Measurements from ENCODE around the gene GALNT5. TPM values are rescaled to one million over a fixed set of nuclear protein-coding genes. Genes with fewer than 3 reads are reported as not detected.

Gene GALNT5
- not detected in 2 replicates for total RNA-seq (2021)
- Bru-seq, nascent RNA = not detected
- percentile 3 among the genes with signal in this experiment for BruChase-seq, experiment 1, labeled RNA remaining after a 2-hour chase
- percentile 3 among the genes with signal in this experiment for BruChase-seq, experiment 2, labeled RNA remaining after a 6-hour chase
- long read RNA-seq = 0 reads

GRCh38 chr2:157257312-157258252, at the start of gene GALNT5:
Gene GALNT5, plus strand, starts transcription at chr2:157257705. Its CDS starts 378 bp downstream, at chr2:157258083.
- ChIA-PET CTCF (interaction anchor here (0.7 kb wide), 1 partner anchor 556 kb away, joined by 3 read pairs; no protein-coding TSS in a partner anchor), POLR2A (ENCODE audit: low non-redundant PET) (no interaction called here)
- H3K36me3 ChIP-seq (ENCODE audit: insufficient read depth, low read length, poor library complexity, severe bottlenecking) = no peaks in the 10 kb centered on the region
- no TSS peak for BruUV-seq (replicated peaks)
- no peak within 1 kb of the TSS for H3K27ac ChIP-seq (ENCODE audit: low read depth, low read length, poor library complexity, severe bottlenecking)
- H3K27me3 ChIP-seq (replicated peaks; ENCODE audit: insufficient read depth, low read depth, low read length, poor library complexity) = no peaks in the 10 kb centered on the region
- H3K9me3 ChIP-seq (ENCODE audit: low read depth, low read length, poor library complexity, severe bottlenecking) = no peaks in the 10 kb centered on the region
- TF ChIP-seq CTCF (conservative IDR thresholded peaks at IDR 0.05; ENCODE audit: low read depth, low read length) (no peak), EZH2 (IDR thresholded peaks at IDR 0.05; ENCODE audit: borderline replicate concordance, low read depth, low read length, poor library complexity, severe bottlenecking) (no peak)
- H3K4me3 ChIP-seq (ENCODE audit: low read depth, low read length, poor library complexity, severe bottlenecking) = peak within 1 kb of the TSS; percentile 1
- no peak for DNase-seq (ENCODE audit: low spot score)
- intact Hi-C loops (cut with micrococcal nuclease; ENCODE audit: unreplicated experiment) = no loop called here
- H3K4me1 ChIP-seq (ENCODE audit: insufficient read depth, low read length, poor library complexity, severe bottlenecking) = no peaks in the 10 kb centered on the region

GRCh38 chr2:157216286-157216965, 41.1 kb upstream of the GALNT5 start:
- no peaks in the 10 kb centered on the region for H3K9me3 ChIP-seq (ENCODE audit: low read depth, low read length, poor library complexity, severe bottlenecking)
- H3K4me1 ChIP-seq (ENCODE audit: insufficient read depth, low read length, poor library complexity, severe bottlenecking) = no peaks in the 10 kb centered on the region
- no peak for DNase-seq (ENCODE audit: low spot score)
- intact Hi-C loops (cut with micrococcal nuclease; ENCODE audit: unreplicated experiment) = no loop called here
- no peak for TF ChIP-seq EZH2 (IDR thresholded peaks at IDR 0.05; ENCODE audit: borderline replicate concordance, low read depth, low read length, poor library complexity, severe bottlenecking)
- TF ChIP-seq CTCF (conservative IDR thresholded peaks at IDR 0.05; ENCODE audit: low read depth, low read length) = no peak
- ChIA-PET POLR2A (ENCODE audit: low non-redundant PET) (no interaction called here), CTCF (no interaction called here)
- no peaks in the 10 kb centered on the region for H3K27me3 ChIP-seq (replicated peaks; ENCODE audit: insufficient read depth, low read depth, low read length, poor library complexity)
- no TSS peak for BruUV-seq (replicated peaks)
- no peak overlapping the region for H3K27ac ChIP-seq (ENCODE audit: low read depth, low read length, poor library complexity, severe bottlenecking)
- no peaks in the 10 kb centered on the region for H3K36me3 ChIP-seq (ENCODE audit: insufficient read depth, low read length, poor library complexity, severe bottlenecking)
- H3K4me3 ChIP-seq (ENCODE audit: low read depth, low read length, poor library complexity, severe bottlenecking) = no peak overlapping the region

GRCh38 chr2:157217409-157217808, 40.1 kb upstream of the GALNT5 start:
- intact Hi-C loops (cut with micrococcal nuclease; ENCODE audit: unreplicated experiment) = no loop called here
- no TSS peak for BruUV-seq (replicated peaks)
- ChIA-PET POLR2A (ENCODE audit: low non-redundant PET) (no interaction called here), CTCF (no interaction called here)
- Histone ChIP-seq H3K9me3 (ENCODE audit: low read depth, low read length, poor library complexity, severe bottlenecking) (no peaks in the 10 kb centered on the region), H3K4me1 (ENCODE audit: insufficient read depth, low read length, poor library complexity, severe bottlenecking) (no peaks in the 10 kb centered on the region), H3K36me3 (ENCODE audit: insufficient read depth, low read length, poor library complexity, severe bottlenecking) (no peaks in the 10 kb centered on the region), H3K4me3 (ENCODE audit: low read depth, low read length, poor library complexity, severe bottlenecking) (no peak overlapping the region), H3K27me3 (replicated peaks; ENCODE audit: insufficient read depth, low read depth, low read length, poor library complexity) (no peaks in the 10 kb centered on the region), H3K27ac (ENCODE audit: low read depth, low read length, poor library complexity, severe bottlenecking) (no peak overlapping the region)
- DNase-seq (ENCODE audit: low spot score) = no peak
- TF ChIP-seq CTCF (conservative IDR thresholded peaks at IDR 0.05; ENCODE audit: low read depth, low read length) (no peak), EZH2 (IDR thresholded peaks at IDR 0.05; ENCODE audit: borderline replicate concordance, low read depth, low read length, poor library complexity, severe bottlenecking) (no peak)

Data from A673 (cell line).